AG04450 (cell line): ENCODE measurements around the gene ARL15. TPM values are rescaled to one million over a fixed set of nuclear protein-coding genes. Genes with fewer than 3 reads are reported as not detected.

Source experiments
- CTCF ChIA-PET: fragments of 300-600, 350-600 bp; formaldehyde crosslinking; extraction: SDS; loops from one replicate; lab custom pipeline; 2022; ENCODE audit warnings: antibody characterized with exemption, inconsistent platforms; lab: Charles Lee
- POLR2A ChIA-PET: fragments of 350-600 bp; formaldehyde crosslinking; extraction: SDS; loops from one replicate; lab custom pipeline; 2021; ENCODE audit warnings: antibody characterized with exemption, inconsistent platforms; lab: Yijun Ruan, JAX
- DNase-seq: peaks from one replicate; pipeline ENCODE4 v3.0.0-alpha.2; 2011; ENCODE audit warnings: low read depth, low spot score
- H3K27ac ChIP-seq: one replicate; pipeline ENCODE4 v1.5.1; 2012; ENCODE audit warnings: low read depth, low read length, control low read depth
- H3K27me3 ChIP-seq: one replicate; pipeline ENCODE4 v1.6.0; 2012; ENCODE audit warnings: low read length; ENCODE audit not compliant: control insufficient read depth, insufficient read depth
- H3K4me3 ChIP-seq: 2 replicates; pipeline ENCODE4 v1.5.1; 2011; ENCODE audit warnings: mild to moderate bottlenecking, low read depth, low read length, control low read depth
- H3K9me3 ChIP-seq: 2 replicates; pipeline ENCODE4 v1.5.1; 2012; ENCODE audit warnings: low read length; ENCODE audit not compliant: control insufficient read depth, insufficient read depth
- polyA plus RNA-seq: library from polyadenylated mRNA; depleted of rRNA; stranded (reverse); fragments of >200 nt; gene quantifications from 2 replicates; pipeline ENCODE4 v1.2.3, GENCODE V29; 2011
- TF ChIP-seq, protein P1 (sequence below): IDR thresholded peaks from 2 replicates; pipeline ENCODE4 v1.5.1; 2011; ENCODE audit warnings: low read depth, low read length, control low read depth, inconsistent platforms

ARL15 gene
- polyA plus RNA-seq, 1 experiment, result 16.0 TPM

DNA sequence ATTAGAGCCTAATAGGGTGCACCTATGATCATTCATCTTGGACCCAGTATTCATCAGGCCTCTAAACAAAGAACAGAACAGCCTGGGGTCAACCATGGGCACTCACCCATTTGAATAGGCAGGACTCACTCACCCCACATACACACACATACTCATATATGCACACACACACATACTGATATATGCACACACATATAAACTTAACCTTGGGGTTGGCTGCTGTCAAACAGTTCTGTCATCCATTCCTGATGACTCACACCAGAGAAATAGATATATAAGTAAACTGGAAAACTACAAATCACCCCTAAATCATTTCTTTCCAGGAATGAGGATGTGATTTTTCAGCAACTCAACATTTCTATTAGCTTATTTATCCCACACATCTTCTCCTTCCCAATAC, 51.3 kb downstream of the ARL15 start:
- CTCF ChIA-PET, result interaction anchor here (1.2 to 2.1 kb wide), 3 partner anchors 16 to 230 kb away, joined by 3 to 7 read pairs (median 6); no protein-coding TSS in a partner anchor

DNA sequence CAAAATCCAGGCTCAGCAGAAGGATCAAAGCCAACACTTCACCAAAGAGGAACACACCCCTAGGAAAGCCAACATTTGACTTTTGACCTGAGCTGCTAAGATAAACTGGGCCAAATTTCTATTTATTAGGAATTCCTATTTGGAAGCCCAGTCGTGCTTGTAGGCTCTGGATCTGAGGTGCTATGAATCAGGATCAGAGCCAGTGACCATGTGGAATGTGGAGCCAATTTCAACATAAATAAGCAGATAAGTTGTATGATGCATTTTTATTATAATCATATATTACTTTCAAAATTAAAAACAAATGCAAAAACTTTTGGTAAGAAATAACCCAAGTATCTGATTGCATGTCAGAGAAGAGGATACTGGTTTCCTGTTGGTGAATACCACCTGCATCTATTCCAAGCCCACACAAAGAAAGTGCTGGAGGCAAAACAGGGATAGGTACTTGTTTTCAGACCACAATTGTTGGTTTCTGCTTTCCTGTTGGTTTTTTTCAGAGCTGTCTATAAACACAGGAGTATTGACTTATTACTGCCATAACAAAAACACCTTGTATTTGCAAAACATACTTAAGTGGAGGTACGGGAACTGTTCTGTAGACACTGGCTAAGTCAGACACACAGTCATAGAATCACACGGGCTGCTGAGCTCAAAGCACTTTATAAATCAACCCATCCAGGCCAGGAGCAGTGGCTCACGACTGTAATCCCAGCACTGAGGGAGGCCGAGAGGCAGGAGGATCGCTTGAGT, 52.8 kb downstream of the ARL15 start:
- no peak for DNase-seq
- H3K4me3 ChIP-seq, result no peak overlapping the region
- H3K27ac ChIP-seq, result no peak overlapping the region
- H3K27me3 ChIP-seq, result no peaks in the 10 kb centered on the region
- POLR2A ChIA-PET, result no interaction called here
- TF ChIP-seq, protein P1, sequence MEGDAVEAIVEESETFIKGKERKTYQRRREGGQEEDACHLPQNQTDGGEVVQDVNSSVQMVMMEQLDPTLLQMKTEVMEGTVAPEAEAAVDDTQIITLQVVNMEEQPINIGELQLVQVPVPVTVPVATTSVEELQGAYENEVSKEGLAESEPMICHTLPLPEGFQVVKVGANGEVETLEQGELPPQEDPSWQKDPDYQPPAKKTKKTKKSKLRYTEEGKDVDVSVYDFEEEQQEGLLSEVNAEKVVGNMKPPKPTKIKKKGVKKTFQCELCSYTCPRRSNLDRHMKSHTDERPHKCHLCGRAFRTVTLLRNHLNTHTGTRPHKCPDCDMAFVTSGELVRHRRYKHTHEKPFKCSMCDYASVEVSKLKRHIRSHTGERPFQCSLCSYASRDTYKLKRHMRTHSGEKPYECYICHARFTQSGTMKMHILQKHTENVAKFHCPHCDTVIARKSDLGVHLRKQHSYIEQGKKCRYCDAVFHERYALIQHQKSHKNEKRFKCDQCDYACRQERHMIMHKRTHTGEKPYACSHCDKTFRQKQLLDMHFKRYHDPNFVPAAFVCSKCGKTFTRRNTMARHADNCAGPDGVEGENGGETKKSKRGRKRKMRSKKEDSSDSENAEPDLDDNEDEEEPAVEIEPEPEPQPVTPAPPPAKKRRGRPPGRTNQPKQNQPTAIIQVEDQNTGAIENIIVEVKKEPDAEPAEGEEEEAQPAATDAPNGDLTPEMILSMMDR, result no peak
- H3K9me3 ChIP-seq, result no peaks in the 10 kb centered on the region
- CTCF ChIA-PET, result interaction anchor here (0.8 to 2.1 kb wide), 2 partner anchors 11 to 14 kb away, joined by 3 to 7 read pairs; no protein-coding TSS in a partner anchor

More for the DNA sequence above, 51.3 kb downstream of the ARL15 start:
- DNase-seq, result no peak
- no peaks in the 10 kb centered on the region for H3K9me3 ChIP-seq
- no peak overlapping the region for H3K4me3 ChIP-seq
- POLR2A ChIA-PET, result interaction anchor here (1.3 kb wide), 1 partner anchor 51 kb away, joined by 4 read pairs; the partner anchor contains the start of gene ARL15
- no peaks in the 10 kb centered on the region for H3K27me3 ChIP-seq
- TF ChIP-seq, protein P1, result no peak
- no peak overlapping the region for H3K27ac ChIP-seq

DNA sequence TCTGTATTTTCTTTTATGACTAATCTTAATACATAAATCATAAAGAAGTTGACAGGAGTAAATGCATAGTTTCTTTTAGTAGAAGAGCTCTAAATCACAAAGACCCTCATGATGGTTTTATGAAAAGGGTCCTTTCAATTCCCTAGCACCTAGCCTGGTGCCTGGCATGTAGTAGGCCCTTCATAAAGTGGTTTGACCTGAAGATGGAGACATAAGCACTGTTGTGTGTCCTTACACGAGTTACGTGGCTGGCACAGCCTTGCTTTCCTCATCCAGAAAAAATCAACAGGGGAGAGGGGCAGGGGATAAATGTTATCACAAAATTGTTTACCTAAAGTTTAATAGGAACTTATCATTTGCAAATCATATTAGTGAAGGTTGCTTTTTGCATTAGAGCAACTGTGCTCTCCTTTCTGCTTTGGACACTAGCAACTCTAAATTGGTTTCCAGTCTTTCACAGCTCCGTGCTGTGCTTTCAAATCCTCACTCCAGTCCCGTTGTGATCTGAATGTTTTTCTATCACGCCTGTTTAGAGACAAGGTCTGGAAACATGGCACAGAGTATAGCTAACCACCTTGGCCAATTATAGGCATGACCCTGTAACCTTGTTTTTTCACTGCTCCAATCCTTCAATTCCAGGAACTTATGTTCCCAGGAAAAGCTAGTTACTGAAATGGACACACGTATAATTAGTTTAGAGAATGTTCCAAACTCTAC, 55.7 kb downstream of the ARL15 start:
- POLR2A ChIA-PET, result interaction anchor here (0.9 kb wide), 1 partner anchor 56 kb away, joined by 3 read pairs; the partner anchor contains the start of gene ARL15
- Histone ChIP-seq H3K27me3 (no peaks in the 10 kb centered on the region), H3K4me3 (no peak overlapping the region), H3K9me3 (no peaks in the 10 kb centered on the region), H3K27ac (no peak overlapping the region)
- TF ChIP-seq, protein P1, result no peak
- no peak for DNase-seq
- CTCF ChIA-PET, result interaction anchor here (0.9 to 3.0 kb wide), 6 partner anchors 11 to 235 kb away, joined by 4 to 20 read pairs (median 6); no protein-coding TSS in a partner anchor

DNA sequence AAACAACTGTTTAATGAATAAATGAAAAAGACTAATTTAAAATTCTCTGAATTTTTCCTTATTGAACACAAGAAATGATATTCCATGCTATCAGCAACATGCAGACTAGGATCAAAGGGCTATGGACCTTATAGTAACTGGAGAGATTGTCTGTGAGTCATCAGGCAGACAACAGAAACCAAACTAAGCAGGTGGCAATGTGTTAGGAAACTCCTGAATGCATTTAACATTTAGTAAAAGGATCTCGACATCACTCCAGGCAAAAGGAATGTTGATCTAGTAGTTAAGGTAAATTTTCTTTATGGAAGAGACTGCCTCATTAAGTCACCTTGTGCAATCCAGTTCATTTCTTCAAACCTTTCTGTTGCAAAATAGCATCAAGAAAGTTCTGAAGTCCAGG, 58.4 kb downstream of the ARL15 start:
- DNase-seq, result no peak
- H3K27me3 ChIP-seq, result no peaks in the 10 kb centered on the region
- CTCF ChIA-PET, result interaction anchor here (0.6 kb wide), 1 partner anchor 192 kb away, joined by 3 read pairs; no protein-coding TSS in a partner anchor
- H3K4me3 ChIP-seq, result no peak overlapping the region
- H3K27ac ChIP-seq, result no peak overlapping the region
- POLR2A ChIA-PET, result no interaction called here
- TF ChIP-seq, protein P1, result no peak
- H3K9me3 ChIP-seq, result no peaks in the 10 kb centered on the region
